CD4-positive, alpha-beta memory T cell (primary cell): Measurements from ENCODE around the gene ADAM33. TPM values are rescaled to one million over a fixed set of nuclear protein-coding genes. Genes with fewer than 3 reads are reported as not detected.

Source experiments
- CTCF ChIA-PET: fragments of 350-600 bp; sonication (Branson Sonifier 250); formaldehyde crosslinking; loops from one replicate; lab custom pipeline; 2021; ENCODE audit warnings: inconsistent platforms; ENCODE audit not compliant: partially characterized antibody; lab: Charles Lee
- POLR2A ChIA-PET: fragments of 350-600 bp; sonication (Branson Sonifier 250); formaldehyde crosslinking; loops from one replicate; lab custom pipeline; 2021; ENCODE audit not compliant: partially characterized antibody; lab: Charles Lee
- DNase-seq, 5 donors: peaks; one replicate each; pipeline versions ENCODE4 v3.0.0 to v3.0.0-alpha.2; 2020 to 2022; ENCODE audit warnings: mixed read lengths in 1 of 5
- H3K27ac ChIP-seq: one replicate; pipeline ENCODE4 v1.7.0; 2013; ENCODE audit warnings: low read depth, low read length
- H3K27me3 ChIP-seq: 2 replicates; pipeline ENCODE4 v1.7.0; 2013; ENCODE audit warnings: mild to moderate bottlenecking, low read length, moderate library complexity; ENCODE audit not compliant: insufficient read depth
- H3K36me3 ChIP-seq: 2 replicates; pipeline ENCODE4 v1.7.0; 2013; ENCODE audit warnings: mild to moderate bottlenecking, low read length, moderate library complexity; ENCODE audit not compliant: insufficient read depth
- H3K4me1 ChIP-seq: 2 replicates; pipeline ENCODE4 v1.7.0; 2013; ENCODE audit warnings: mild to moderate bottlenecking, low read length, moderate library complexity; ENCODE audit not compliant: insufficient read depth
- H3K4me3 ChIP-seq, 2 donors: one replicate each; pipeline ENCODE4 v1.7.0; 2013; ENCODE audit warnings: low read length in 2 of 2, mild to moderate bottlenecking in 1 of 2
- H3K9me3 ChIP-seq, 2 donors: one replicate each; pipeline ENCODE4 v1.7.0; 2013; ENCODE audit warnings: low read length in 2 of 2, control low read depth in 1 of 2; ENCODE audit not compliant: control insufficient read depth in 1 of 2
- H3K27ac Mint-ChIP-seq, 7 donors: one replicate each; pipeline ENCODE4 v1.8.0; 2020 to 2021; ENCODE audit warnings: mixed read lengths in 7 of 7, mild to moderate bottlenecking in 6 of 7, inconsistent platforms in 3 of 7, moderate library complexity in 3 of 7
- H3K27me3 Mint-ChIP-seq, 2 donors: one replicate each; pipeline ENCODE4 v1.8.0; 2020 to 2021; ENCODE audit warnings: mixed read lengths in 2 of 2
- H3K36me3 Mint-ChIP-seq, 2 donors: one replicate each; pipeline ENCODE4 v1.8.0; 2020 to 2021; ENCODE audit warnings: mixed read lengths in 2 of 2, inconsistent platforms in 1 of 2, mild to moderate bottlenecking in 1 of 2
- H3K4me1 Mint-ChIP-seq, 4 donors: one replicate each; pipeline ENCODE4 v1.8.0; 2020 to 2021; ENCODE audit warnings: mixed read lengths in 4 of 4, mild to moderate bottlenecking in 1 of 4
- H3K4me3 Mint-ChIP-seq, 8 donors: one replicate each; pipeline ENCODE4 v1.8.0; 2020 to 2021; ENCODE audit warnings: mixed read lengths in 8 of 8, mild to moderate bottlenecking in 7 of 8, moderate library complexity in 6 of 8, inconsistent platforms in 3 of 8
- H3K9me3 Mint-ChIP-seq, 8 donors: one replicate each; pipeline ENCODE4 v1.8.0; 2020 to 2021; ENCODE audit warnings: mixed read lengths in 8 of 8, mild to moderate bottlenecking in 5 of 8, inconsistent platforms in 3 of 8, moderate library complexity in 1 of 8
- intact Hi-C: fragments of 100-400 bp; cut with micrococcal nuclease; formaldehyde crosslinking; loops from one replicate; pipeline ENCODE4 v1.15.1; 2023
- polyA plus RNA-seq, 2 donors: library from polyadenylated mRNA; unstranded; fragments of 300-500 nt; fragmentation: Illumina TruSeq; gene quantifications; one replicate each; pipeline ENCODE4 v1.2.3, GENCODE V29; 2021
- total RNA-seq, 2 experiments: library from RNA; stranded (reverse); gene quantifications; one replicate each; pipeline ENCODE4 v1.2.3, GENCODE V29; 2021

The ADAM33 gene
- total and polyA plus RNA-seq, 4 experiments from 2014 or later = not detected

- H3K27ac Mint-ChIP-seq = peak overlapping the region in 1 of 7 donors; percentile 29
- DNase-seq = no peak
- no peak overlapping the region for H3K27ac ChIP-seq
These were observed 29.6 kb downstream of the ADAM33 start for GRCh38 chr20:3652221-3652620.

GRCh38 chr20:3651204-3651962 lies 30.4 kb downstream of the ADAM33 start:
- Histone ChIP-seq H3K36me3 (no peaks in the 10 kb centered on the region), H3K27me3 (no peaks in the 10 kb centered on the region), H3K4me3 (no peak overlapping the region), H3K9me3 (no peaks in the 10 kb centered on the region), H3K27ac (no peak overlapping the region), H3K4me1 (no peaks in the 10 kb centered on the region)
- Mint-ChIP-seq H3K27me3 (no peaks in the 10 kb centered on the region), H3K4me3 (no peak overlapping the region), H3K4me1 (peaks cover 2 to 13% (median 4%) of the 10 kb centered on the region in 4 donors), H3K36me3 (peaks cover 24 to 33% of the 10 kb centered on the region in 2 donors), H3K27ac (peak overlapping the region in 1 of 7 donors; percentile 9), H3K9me3 (peaks cover 2 to 16% (median 6%) of the 10 kb centered on the region in 8 donors)
- CTCF ChIA-PET = no interaction called here
- DNase-seq = no peak
- POLR2A ChIA-PET = no interaction called here
- intact Hi-C loops = no loop called here

More at GRCh38 chr20:3652221-3652620, 29.6 kb downstream of the ADAM33 start:
- Mint-ChIP-seq H3K4me1 (peaks cover 2 to 13% (median 4%) of the 10 kb centered on the region in 4 donors), H3K27me3 (no peaks in the 10 kb centered on the region), H3K4me3 (peak overlapping the region in 1 of 8 donors; percentile 15), H3K9me3 (peaks cover 2 to 16% (median 6%) of the 10 kb centered on the region in 8 donors), H3K36me3 (peaks cover 19 to 27% of the 10 kb centered on the region in 2 donors)
- no peaks in the 10 kb centered on the region for H3K4me1 ChIP-seq
- no peaks in the 10 kb centered on the region for H3K9me3 ChIP-seq
- H3K27me3 ChIP-seq = no peaks in the 10 kb centered on the region
- no peaks in the 10 kb centered on the region for H3K36me3 ChIP-seq
- ChIA-PET POLR2A (no interaction called here), CTCF (no interaction called here)
- no peak overlapping the region for H3K4me3 ChIP-seq
- intact Hi-C loops = no loop called here

- Histone ChIP-seq H3K36me3 (no peaks in the 10 kb centered on the region), H3K9me3 (no peaks in the 10 kb centered on the region), H3K27me3 (no peaks in the 10 kb centered on the region), H3K4me1 (no peaks in the 10 kb centered on the region), H3K27ac (no peak overlapping the region), H3K4me3 (no peak overlapping the region)
- Mint-ChIP-seq H3K4me1 (peaks cover 2 to 13% (median 5%) of the 10 kb centered on the region in 4 donors), H3K9me3 (peaks cover 0 to 15% (median 5%) of the 10 kb centered on the region in 8 donors), H3K36me3 (peaks cover 40 to 49% of the 10 kb centered on the region in 2 donors), H3K27ac (no peak overlapping the region), H3K4me3 (peak overlapping the region in 1 of 8 donors; percentile 21), H3K27me3 (no peaks in the 10 kb centered on the region)
- intact Hi-C loops = no loop called here
- no peak for DNase-seq
- ChIA-PET POLR2A (no interaction called here), CTCF (no interaction called here)
These were observed 32.9 kb downstream of the ADAM33 start for GRCh38 chr20:3648951-3649350.

GRCh38 chr20:3647473-3647872 lies 34.3 kb downstream of the ADAM33 start:
- H3K9me3 Mint-ChIP-seq = peaks cover 0 to 4% (median 0%) of the 10 kb centered on the region in 8 donors
- peaks cover 45 to 59% of the 10 kb centered on the region in 2 donors for H3K36me3 Mint-ChIP-seq
- no peak overlapping the region for H3K4me3 ChIP-seq
- intact Hi-C loops = no loop called here
- H3K27ac Mint-ChIP-seq = peak overlapping the region in 2 of 7 donors; percentile 30 to 90
- H3K36me3 ChIP-seq = no peaks in the 10 kb centered on the region
- ChIA-PET CTCF (no interaction called here), POLR2A (no interaction called here)
- H3K27me3 Mint-ChIP-seq = no peaks in the 10 kb centered on the region
- H3K4me3 Mint-ChIP-seq = no peak overlapping the region
- H3K4me1 ChIP-seq = no peaks in the 10 kb centered on the region
- no peak overlapping the region for H3K27ac ChIP-seq
- H3K4me1 Mint-ChIP-seq = peaks cover 0 to 4% (median 3%) of the 10 kb centered on the region in 4 donors
- H3K27me3 ChIP-seq = no peaks in the 10 kb centered on the region
- no peaks in the 10 kb centered on the region for H3K9me3 ChIP-seq
- DNase-seq = no peak

- Histone ChIP-seq H3K4me1 (no peaks in the 10 kb centered on the region), H3K27ac (no peak overlapping the region), H3K9me3 (no peaks in the 10 kb centered on the region), H3K4me3 (no peak overlapping the region), H3K36me3 (no peaks in the 10 kb centered on the region), H3K27me3 (no peaks in the 10 kb centered on the region)
- H3K27ac Mint-ChIP-seq = no peak overlapping the region
- H3K27me3 Mint-ChIP-seq = no peaks in the 10 kb centered on the region
- peaks cover 48 to 60% of the 10 kb centered on the region in 2 donors for H3K36me3 Mint-ChIP-seq
- H3K9me3 Mint-ChIP-seq = no peaks in the 10 kb centered on the region
- intact Hi-C loops = no loop called here
- ChIA-PET CTCF (no interaction called here), POLR2A (no interaction called here)
- no peak for DNase-seq
- H3K4me3 Mint-ChIP-seq = no peak overlapping the region
- H3K4me1 Mint-ChIP-seq = peaks cover 0 to 1% (median 0%) of the 10 kb centered on the region in 4 donors
These were observed 35.2 kb downstream of the ADAM33 start for GRCh38 chr20:3646651-3647050.

GRCh38 chr20:3646067-3646440 lies 35.8 kb downstream of the ADAM33 start:
- POLR2A ChIA-PET = no interaction called here

GRCh38 chr20:3645309-3646066 lies 36.3 kb downstream of the ADAM33 start:
- no peak overlapping the region for H3K4me3 Mint-ChIP-seq
- no peaks in the 10 kb centered on the region for H3K27me3 Mint-ChIP-seq
- peaks cover 55 to 61% of the 10 kb centered on the region in 2 donors for H3K36me3 Mint-ChIP-seq
- POLR2A ChIA-PET = no interaction called here
- Histone ChIP-seq H3K36me3 (no peaks in the 10 kb centered on the region), H3K4me3 (no peak overlapping the region), H3K27me3 (no peaks in the 10 kb centered on the region), H3K4me1 (no peaks in the 10 kb centered on the region), H3K27ac (no peak overlapping the region), H3K9me3 (no peaks in the 10 kb centered on the region)
- CTCF ChIA-PET = no interaction called here
- DNase-seq = no peak
- intact Hi-C loops = no loop called here
- H3K4me1 Mint-ChIP-seq = peaks cover 0 to 1% (median 0%) of the 10 kb centered on the region in 4 donors
- H3K27ac Mint-ChIP-seq = no peak overlapping the region
- no peaks in the 10 kb centered on the region for H3K9me3 Mint-ChIP-seq

More at GRCh38 chr20:3646067-3646440, 35.8 kb downstream of the ADAM33 start:
- Histone ChIP-seq H3K36me3 (no peaks in the 10 kb centered on the region), H3K4me3 (no peak overlapping the region), H3K27ac (no peak overlapping the region), H3K9me3 (no peaks in the 10 kb centered on the region), H3K4me1 (no peaks in the 10 kb centered on the region), H3K27me3 (no peaks in the 10 kb centered on the region)
- intact Hi-C loops = no loop called here
- CTCF ChIA-PET = no interaction called here
- H3K27me3 Mint-ChIP-seq = no peaks in the 10 kb centered on the region
- DNase-seq = no peak
- peaks cover 50 to 61% of the 10 kb centered on the region in 2 donors for H3K36me3 Mint-ChIP-seq
- peaks cover 0 to 1% (median 0%) of the 10 kb centered on the region in 4 donors for H3K4me1 Mint-ChIP-seq
- H3K27ac Mint-ChIP-seq = no peak overlapping the region
- H3K9me3 Mint-ChIP-seq = no peaks in the 10 kb centered on the region
- H3K4me3 Mint-ChIP-seq = no peak overlapping the region
